H1 (cell line): Measurements from ENCODE around the gene TMEM178B. TPM values are rescaled to one million over a fixed set of nuclear protein-coding genes. Genes with fewer than 3 reads are reported as not detected.

Experiments
- CTCF ChIA-PET: fragments of 300-600 bp; sonication (Branson Sonifier 250); formaldehyde crosslinking; loops from one replicate; lab custom pipeline; 2021; ENCODE audit not compliant: partially characterized antibody; lab: Charles Lee
- POLR2A ChIA-PET: fragments of 300-600 bp; sonication (Branson Sonifier 250); formaldehyde crosslinking; loops from one replicate; lab custom pipeline; 2021; ENCODE audit warnings: inconsistent platforms; ENCODE audit not compliant: partially characterized antibody; lab: Charles Lee
- DNase-seq, 2 experiments: peaks; one replicate each; pipeline versions ENCODE4 v3.0.0 to v3.0.0-alpha.2; 2010 to 2022; ENCODE audit warnings: low spot score in 2 of 2, low read depth in 1 of 2, mixed read lengths in 1 of 2
- FAIRE-seq: peaks from 2 replicates; lab custom pipeline; 2011; peaks lifted over from hg19 to GRCh38; lab: Jason Lieb, UNC
- H2AFZ ChIP-seq: 2 replicates; pipeline ENCODE4 v1.8.1; 2012; ENCODE audit warnings: low read length, inconsistent platforms
- H2AK5ac ChIP-seq: 2 replicates; pipeline ENCODE4 v1.6.1; 2013; ENCODE audit warnings: low read depth, low read length
- H2BK120ac ChIP-seq: replicated peaks from 2 replicates; pipeline ENCODE3; 2013; ENCODE audit warnings: low read depth, low read length, inconsistent platforms
- H2BK12ac ChIP-seq: 2 replicates; pipeline ENCODE4 v1.6.1; 2013; ENCODE audit warnings: low read depth, low read length
- H2BK15ac ChIP-seq: 2 replicates; pipeline ENCODE4 v1.6.1; 2013; ENCODE audit warnings: low read length
- H2BK20ac ChIP-seq: 2 replicates; pipeline ENCODE4 v1.6.1; 2013; ENCODE audit warnings: low read length
- H2BK5ac ChIP-seq: 2 replicates; pipeline ENCODE4 v1.6.1; 2013; ENCODE audit warnings: low read depth, low read length
- H3K14ac ChIP-seq: 2 replicates; pipeline ENCODE4 v1.6.1; 2013; ENCODE audit warnings: inconsistent platforms; ENCODE audit not compliant: insufficient read length
- H3K18ac ChIP-seq: 2 replicates; pipeline ENCODE4 v1.6.1; 2013; ENCODE audit warnings: low read length; ENCODE audit errors: extremely low read depth
- H3K23ac ChIP-seq: 2 replicates; pipeline ENCODE4 v1.6.1; 2013; ENCODE audit warnings: inconsistent platforms; ENCODE audit not compliant: insufficient read length
- H3K23me2 ChIP-seq: 2 replicates; pipeline ENCODE4 v1.6.1; 2013; ENCODE audit warnings: low read depth, low read length
- H3K27ac ChIP-seq: 2 replicates; pipeline ENCODE4 v1.6.1; 2011; ENCODE audit warnings: low read depth, low read length, inconsistent platforms
- H3K27me3 ChIP-seq, 4 experiments: replicated peaks in 1 of 4; 1 replicate in 1 of 4; 2 replicates in 3 of 4; pipeline versions ENCODE4 v1.6.1 to v1.8.1; 2011 to 2013; ENCODE audit warnings: low read length in 3 of 4, mild to moderate bottlenecking in 3 of 4, inconsistent platforms in 2 of 4, mixed read lengths in 2 of 4, moderate library complexity in 1 of 4; ENCODE audit not compliant: control insufficient read depth in 3 of 4, insufficient read depth in 3 of 4; ENCODE audit errors: extremely low read depth in 1 of 4
- H3K36me3 ChIP-seq, 4 experiments: 2 replicates each; pipeline versions ENCODE4 v1.6.1 to v1.8.1; 2011 to 2013; ENCODE audit warnings: mild to moderate bottlenecking in 4 of 4, low read length in 3 of 4, moderate library complexity in 2 of 4, control low read depth in 1 of 4, inconsistent platforms in 1 of 4; ENCODE audit not compliant: insufficient read depth in 4 of 4, control insufficient read depth in 2 of 4
- H3K4ac ChIP-seq: replicated peaks from 2 replicates; pipeline ENCODE3; 2013; ENCODE audit warnings: low read length, low read depth, mixed read lengths, inconsistent platforms; ENCODE audit not compliant: insufficient read length
- H3K4me1 ChIP-seq, 4 experiments: replicated peaks in 1 of 4; 1 replicate in 1 of 4; 2 replicates in 3 of 4; pipeline versions ENCODE4 v1.6.1 to v1.8.1; 2011 to 2013; ENCODE audit warnings: low read length in 3 of 4, inconsistent platforms in 2 of 4, mixed read lengths in 1 of 4; ENCODE audit not compliant: insufficient read depth in 4 of 4, control insufficient read depth in 3 of 4
- H3K4me2 ChIP-seq, 2 experiments: 2 replicates each; pipeline versions ENCODE4 v1.6.1 to v1.8.1; 2011 to 2013; ENCODE audit warnings: low read depth in 2 of 2, low read length in 2 of 2, control low read depth in 1 of 2, inconsistent platforms in 1 of 2, mild to moderate bottlenecking in 1 of 2; ENCODE audit not compliant: insufficient read depth in 1 of 2
- H3K4me3 ChIP-seq, 4 experiments: fragments of 200-600, 300-600 bp in 1 of 4; sonication (generic), shearing (Covaris generic), sonication (Bioruptor Twin) in 1 of 4; 2 replicates each; pipeline versions ENCODE4 v1.5.1 to v1.8.1; 2011 to 2016; ENCODE audit warnings: low read length in 4 of 4, low read depth in 3 of 4, control low read depth in 2 of 4, inconsistent platforms in 2 of 4, mild to moderate bottlenecking in 2 of 4, mixed read lengths in 1 of 4, moderate library complexity in 1 of 4; ENCODE audit not compliant: insufficient read depth in 2 of 4; ENCODE audit errors: extremely low read depth in 1 of 4
- H3K56ac ChIP-seq: replicated peaks from 2 replicates; pipeline ENCODE3; 2013; ENCODE audit warnings: low read depth, mild to moderate bottlenecking, mixed read lengths, low read length, inconsistent platforms; ENCODE audit not compliant: insufficient read length
- H3K79me1 ChIP-seq: 2 replicates; pipeline ENCODE4 v1.6.1; 2013; ENCODE audit warnings: low read depth, low read length, control low read depth
- H3K79me2 ChIP-seq, 2 experiments: 2 replicates each; pipeline versions ENCODE4 v1.6.1 to v1.8.1; 2012 to 2013; ENCODE audit warnings: low read length in 2 of 2, mild to moderate bottlenecking in 2 of 2, inconsistent platforms in 1 of 2; ENCODE audit not compliant: insufficient read depth in 2 of 2, control insufficient read depth in 1 of 2
- H3K9ac ChIP-seq, 4 experiments: replicated peaks in 1 of 4; 1 replicate in 1 of 4; 2 replicates in 3 of 4; pipeline versions ENCODE4 v1.6.1 to v1.8.1; 2011 to 2013; ENCODE audit warnings: low read depth in 3 of 4, low read length in 3 of 4, control low read depth in 2 of 4, mild to moderate bottlenecking in 2 of 4, moderate library complexity in 2 of 4, inconsistent platforms in 1 of 4; ENCODE audit errors: extremely low read depth in 1 of 4
- H3K9me3 ChIP-seq, 2 experiments: 2 replicates each; pipeline versions ENCODE4 v1.6.1 to v1.8.1; 2012 to 2013; ENCODE audit warnings: mild to moderate bottlenecking in 2 of 2, moderate library complexity in 2 of 2, control low read depth in 1 of 2, inconsistent platforms in 1 of 2, low read depth in 1 of 2, low read length in 1 of 2, mixed read lengths in 1 of 2; ENCODE audit not compliant: insufficient read depth in 2 of 2
- H4K20me1 ChIP-seq, 2 experiments: replicated peaks in 1 of 2; 2 replicates each; pipeline versions ENCODE3 to v1.8.1; 2011 to 2013; ENCODE audit warnings: inconsistent platforms in 2 of 2, low read length in 2 of 2, mild to moderate bottlenecking in 1 of 2; ENCODE audit not compliant: insufficient read depth in 2 of 2, control insufficient read depth in 1 of 2
- H4K5ac ChIP-seq: 2 replicates; pipeline ENCODE4 v1.6.1; 2013; ENCODE audit warnings: low read length, low read depth, mixed read lengths, inconsistent platforms; ENCODE audit not compliant: insufficient read length
- H4K8ac ChIP-seq: 2 replicates; pipeline ENCODE4 v1.8.0; 2013; ENCODE audit warnings: mild to moderate bottlenecking, moderate library complexity, low read length, inconsistent platforms; ENCODE audit not compliant: insufficient read depth; ENCODE audit errors: extremely low read depth
- H4K91ac ChIP-seq: replicated peaks from 2 replicates; pipeline ENCODE3; 2013; ENCODE audit warnings: low read length, mixed read lengths, inconsistent platforms; ENCODE audit not compliant: insufficient read length
- ASH2L ChIP-seq: fragments of 200-600, 300-600 bp; sonication (generic); IDR thresholded peaks from one replicate; pipeline ENCODE4 v1.7.1; 2017; ENCODE audit warnings: low read length
- CBX8 ChIP-seq: fragments of 300-800, 300-1000 bp; sonication (generic); IDR thresholded peaks from 2 replicates; pipeline ENCODE4 v1.7.1; 2016; ENCODE audit warnings: low read depth, low read length, borderline replicate concordance
- EGR1 ChIP-seq: IDR thresholded peaks from 2 replicates; pipeline ENCODE4 v1.6.1; 2011; ENCODE audit warnings: low read depth, low read length, borderline replicate concordance
- FOSL1 ChIP-seq: IDR thresholded peaks from 2 replicates; pipeline ENCODE4 v1.6.1; 2011; ENCODE audit warnings: mild to moderate bottlenecking, low read depth, low read length, moderate library complexity; ENCODE audit not compliant: insufficient read depth
- GTF2F1 ChIP-seq: IDR thresholded peaks from 2 replicates; pipeline ENCODE4 v1.6.1; 2012; ENCODE audit warnings: low read depth, low read length, improper control_type of control experiment, borderline replicate concordance
- JUND ChIP-seq: IDR thresholded peaks from 2 replicates; pipeline ENCODE4 v1.6.1; 2011; ENCODE audit warnings: mild to moderate bottlenecking, improper control_type of control experiment, low read length
- SIRT6 ChIP-seq: IDR thresholded peaks from one replicate; pipeline ENCODE4 v1.7.1; 2012; ENCODE audit warnings: low read length, inconsistent platforms
- SIX5 ChIP-seq: IDR thresholded peaks from 2 replicates; pipeline ENCODE4 v1.6.1; 2011; ENCODE audit warnings: mild to moderate bottlenecking, low read depth, low read length
- WGBS, 2 experiments: shearing (Covaris generic) in 1 of 2; methylation state at CpG; one replicate each; pipeline versions ENCODE4 v1.1.6 to v1.1.7; 2013 to 2015; ENCODE audit warnings: low lambda C conversion rate in 2 of 2, mixed read lengths in 2 of 2, inconsistent platforms in 1 of 2, low coverage in 1 of 2, missing lambda C conversion rate in 1 of 2; ENCODE audit not compliant: insufficient replicate concordance in 2 of 2, insufficient coverage in 1 of 2, insufficient read length in 1 of 2; ENCODE audit errors: extremely low coverage in 1 of 2, missing lambda C conversion rate in 1 of 2; 5-methylcytosine and 5-hydroxymethylcytosine counted together
- polyA plus RNA-seq, 7 experiments: library from polyadenylated mRNA; depleted of rRNA in 3 of 7; stranded (reverse) in 5 of 7; unstranded in 2 of 7; fragments of >200 nt in 5 of 7; fragments of 200-250 nt in 2 of 7; gene quantifications; 1 replicate in 5 of 7; 2 replicates in 1 of 7; 4 replicates in 1 of 7; pipeline versions ENCODE4 v1.2.1 to v1.2.3, GENCODE V29; 2011 to 2013; ENCODE audit warnings: missing spikeins in 2 of 7, mixed read lengths in 2 of 7
- total RNA-seq: library from RNA; stranded (reverse); fragmentation: NEBNext Ultra II Directional; extraction: Animal tissue kit (Norgen Biotek cat#: 25700); gene quantifications from 2 replicates; pipeline ENCODE4 v1.2.1, GENCODE V29; 2021
- TF ChIP-seq, protein P1 (sequence below): IDR thresholded peaks from 2 replicates; pipeline ENCODE4 v1.6.1; 2012; ENCODE audit warnings: low read length, inconsistent platforms

The TMEM178B gene
- total and polyA plus RNA-seq, 2 of the 8 experiments (the other 6 are each of a cell fraction or from before 2014, with no cell fraction given): 5.3 to 18.1 TPM

- H3K14ac ChIP-seq: no peak overlapping the region
- 88% methylated on average over 4 of the region's 4 CpGs; no CpG with 5 or more reads in 1 of the 2 experiments for WGBS, 2 experiments
- TF ChIP-seq ASH2L (no peak), SIRT6 (no peak), CBX8 (no peak), SIX5 (no peak), EGR1 (no peak), JUND (no peak), GTF2F1 (no peak), FOSL1 (no peak)
- TF ChIP-seq, protein P1, sequence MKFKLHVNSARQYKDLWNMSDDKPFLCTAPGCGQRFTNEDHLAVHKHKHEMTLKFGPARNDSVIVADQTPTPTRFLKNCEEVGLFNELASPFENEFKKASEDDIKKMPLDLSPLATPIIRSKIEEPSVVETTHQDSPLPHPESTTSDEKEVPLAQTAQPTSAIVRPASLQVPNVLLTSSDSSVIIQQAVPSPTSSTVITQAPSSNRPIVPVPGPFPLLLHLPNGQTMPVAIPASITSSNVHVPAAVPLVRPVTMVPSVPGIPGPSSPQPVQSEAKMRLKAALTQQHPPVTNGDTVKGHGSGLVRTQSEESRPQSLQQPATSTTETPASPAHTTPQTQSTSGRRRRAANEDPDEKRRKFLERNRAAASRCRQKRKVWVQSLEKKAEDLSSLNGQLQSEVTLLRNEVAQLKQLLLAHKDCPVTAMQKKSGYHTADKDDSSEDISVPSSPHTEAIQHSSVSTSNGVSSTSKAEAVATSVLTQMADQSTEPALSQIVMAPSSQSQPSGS: no peak
- H3K56ac ChIP-seq: no peak overlapping the region
- no peak overlapping the region for H3K9ac ChIP-seq
- no peaks in the 10 kb centered on the region for H3K79me2 ChIP-seq
- no peak overlapping the region for H2BK5ac ChIP-seq
- no peak overlapping the region for H2BK15ac ChIP-seq
- ChIA-PET CTCF (interaction anchor here (0.9 to 1.1 kb wide), 4 partner anchors 38 to 171 kb away, joined by 3 to 4 read pairs (median 3); no protein-coding TSS in a partner anchor), POLR2A (no interaction called here)
- no peaks in the 10 kb centered on the region for H3K9me3 ChIP-seq
- no peak overlapping the region for H4K8ac ChIP-seq
- H3K23ac ChIP-seq: no peak overlapping the region
- H3K4me1 ChIP-seq: no peaks in the 10 kb centered on the region; a peak in 1 of 7 replicates
- DNase-seq (no peak), FAIRE-seq (no peak)
- no peak overlapping the region for H3K4me3 ChIP-seq
- no peak overlapping the region for H4K5ac ChIP-seq
- H2AK5ac ChIP-seq: no peak overlapping the region
- H2AFZ ChIP-seq: no peak overlapping the region
- H3K18ac ChIP-seq: no peak overlapping the region
- no peak overlapping the region for H4K91ac ChIP-seq
- H3K23me2 ChIP-seq: no peaks in the 10 kb centered on the region
- no peak overlapping the region for H3K4ac ChIP-seq
- no peak overlapping the region for H3K4me2 ChIP-seq
- no peak overlapping the region for H2BK120ac ChIP-seq
- no peak overlapping the region for H2BK12ac ChIP-seq
- no peak overlapping the region for H2BK20ac ChIP-seq
- no peaks in the 10 kb centered on the region for H4K20me1 ChIP-seq
- H3K79me1 ChIP-seq: no peaks in the 10 kb centered on the region
- no peaks in the 10 kb centered on the region for H3K36me3 ChIP-seq
- no peak overlapping the region for H3K27ac ChIP-seq
- no peaks in the 10 kb centered on the region for H3K27me3 ChIP-seq
Observed at GRCh38 chr7:141478845-141479244, 405.0 kb downstream of the TMEM178B start.
